HepG2 (cell line): ENCODE measurements around the gene DAGLB. TPM values are rescaled to one million over a fixed set of nuclear protein-coding genes. Genes with fewer than 3 reads are reported as not detected.

Experiments used
- ATF3 ChIP-seq: sonication (generic); formaldehyde crosslinking; IDR thresholded peaks from 2 replicates; pipeline ENCODE4 v1.4.0; 2020; ENCODE audit warnings: missing genetic modification reagents
- DMTF1 ChIP-seq: sonication (generic); formaldehyde crosslinking; IDR thresholded peaks from 2 replicates; pipeline ENCODE4 v1.4.0; 2020; ENCODE audit warnings: mild to moderate bottlenecking, missing genetic modification reagents
- DRAP1 ChIP-seq: IDR thresholded peaks from 2 replicates; pipeline ENCODE4 v1.6.1; 2016; ENCODE audit warnings: missing genetic modification reagents, missing compliant biosample characterization
- GFI1 ChIP-seq: sonication (generic); formaldehyde crosslinking; IDR thresholded peaks from 2 replicates; pipeline ENCODE4 v1.5.0; 2020; ENCODE audit warnings: missing genetic modification reagents, mild to moderate bottlenecking, borderline replicate concordance
- GZF1 ChIP-seq: sonication (generic); formaldehyde crosslinking; IDR thresholded peaks from 2 replicates; pipeline ENCODE4 v1.5.1; 2020; ENCODE audit warnings: mild to moderate bottlenecking, missing genetic modification reagents
- MIER2 ChIP-seq: IDR thresholded peaks from 2 replicates; pipeline ENCODE4 v1.6.1; 2016; ENCODE audit warnings: missing biosample characterization, missing genetic modification reagents
- MIER3 ChIP-seq: IDR thresholded peaks from 2 replicates; pipeline ENCODE4 v1.6.1; 2016; ENCODE audit warnings: missing compliant biosample characterization, borderline replicate concordance
- NFYB ChIP-seq: sonication (generic); formaldehyde crosslinking; IDR thresholded peaks from 2 replicates; pipeline ENCODE4 v1.4.0; 2020; ENCODE audit warnings: missing genetic modification reagents
- NFYC ChIP-seq: IDR thresholded peaks from 2 replicates; pipeline ENCODE4 v1.6.1; 2016; ENCODE audit warnings: missing genetic modification reagents, missing compliant biosample characterization
- NR3C1 ChIP-seq: sonication (generic); formaldehyde crosslinking; IDR thresholded peaks from 2 replicates; pipeline ENCODE4 v1.4.0; 2020; ENCODE audit warnings: missing genetic modification reagents
- NRL ChIP-seq: sonication (generic); formaldehyde crosslinking; IDR thresholded peaks from 2 replicates; pipeline ENCODE4 v1.5.0; 2020; ENCODE audit warnings: missing genetic modification reagents, mild to moderate bottlenecking, moderate library complexity, borderline replicate concordance
- RBFOX2 ChIP-seq: fragments of 200-400 bp; formaldehyde crosslinking; IDR thresholded peaks from 2 replicates; pipeline ENCODE4 v1.6.1; 2017; ENCODE audit warnings: low read depth, mild to moderate bottlenecking, low read length
- SMARCE1 ChIP-seq: fragments of 450-650 bp; IDR thresholded peaks from 2 replicates; pipeline ENCODE4 v1.6.1; 2017; ENCODE audit warnings: borderline replicate concordance
- THAP7 ChIP-seq: sonication (generic); formaldehyde crosslinking; IDR thresholded peaks from 2 replicates; pipeline ENCODE4 v1.8.1; 2023; ENCODE audit warnings: mild to moderate bottlenecking, missing genetic modification reagents
- ZNF253 ChIP-seq: sonication (generic); formaldehyde crosslinking; IDR thresholded peaks from 2 replicates; pipeline ENCODE4 v1.8.0; 2022; ENCODE audit warnings: mild to moderate bottlenecking, missing genetic modification reagents, borderline replicate concordance
- ZNF3 ChIP-seq: IDR thresholded peaks from 2 replicates; pipeline ENCODE4 v1.7.0; 2017; ENCODE audit warnings: inconsistent platforms
- ZNF337 ChIP-seq: sonication (generic); formaldehyde crosslinking; IDR thresholded peaks from 2 replicates; pipeline ENCODE4 v1.5.1; 2020; ENCODE audit warnings: missing genetic modification reagents, low read depth, mild to moderate bottlenecking, borderline replicate concordance
- ZNF574 ChIP-seq: sonication (generic); formaldehyde crosslinking; IDR thresholded peaks from 2 replicates; pipeline ENCODE4 v1.4.0; 2020; ENCODE audit warnings: missing genetic modification reagents
- ZNF609 ChIP-seq: sonication (generic); formaldehyde crosslinking; IDR thresholded peaks from 2 replicates; pipeline ENCODE4 v1.4.0; 2020; ENCODE audit warnings: mild to moderate bottlenecking, missing genetic modification reagents, borderline replicate concordance
- ZNF850 ChIP-seq: sonication (generic); formaldehyde crosslinking; conservative IDR thresholded peaks from 2 replicates; pipeline ENCODE4 v1.9.0; 2021; ENCODE audit warnings: mild to moderate bottlenecking, missing genetic modification reagents
- polyA plus RNA-seq, 8 experiments: library from polyadenylated mRNA; depleted of rRNA in 3 of 8; stranded (reverse) in 7 of 8; unstranded in 1 of 8; fragments of >200 nt; fragmentation: Illumina TruSeq in 4 of 8; extraction: Trizol in 4 of 8; gene quantifications; 2 replicates each; pipeline versions ENCODE4 v1.2.1 to v1.2.3, GENCODE V29; 2011 to 2016; ENCODE audit warnings: low read depth in 4 of 8, missing spikeins in 1 of 8, mixed read lengths in 1 of 8; ENCODE audit not compliant: insufficient read depth in 1 of 8
- total RNA-seq, 5 experiments: library from RNA; depleted of rRNA; stranded (reverse); fragments of >200 nt; fragmentation: Illumina TruSeq; extraction: Trizol; gene quantifications; 2 replicates each; pipeline ENCODE4 v1.2.3, GENCODE V29; 2016; ENCODE audit warnings: low read depth in 1 of 5

The DAGLB gene
- total and polyA plus RNA-seq, 2 of the 13 experiments (the other 11 are each of a cell fraction or from before 2014, with no cell fraction given), result 7.9 to 9.8 TPM

GRCh38 chr7:6376820-6377219, 70.9 kb downstream of the DAGLB start (continued):
- TF ChIP-seq DMTF1 (CRISPR knock-in tag) (no peak), THAP7 (no peak), GFI1 (CRISPR knock-in tag) (peak; percentile 72), ZNF609 (CRISPR knock-in tag) (peak; percentile 56; the same call in 1 of the 2 replicates), ZNF253 (CRISPR knock-in tag) (no peak), GZF1 (CRISPR knock-in tag) (no peak), MIER3 (CRISPR knock-in tag) (peak; percentile 41; the same call in 1 of the 2 replicates), ZNF3 (CRISPR knock-in tag) (no peak), SMARCE1 (no peak), NFYC (no peak), ZNF337 (CRISPR knock-in tag) (no peak), NFYB (CRISPR knock-in tag) (no peak), ZNF574 (no peak), NRL (CRISPR knock-in tag) (no peak), ZNF850 (CRISPR knock-in tag) (no peak), MIER2 (no peak), RBFOX2 (no peak), NR3C1 (CRISPR knock-in tag) (no peak), ATF3 (no peak), DRAP1 (CRISPR knock-in tag) (no peak; the same call in 1 of the 2 replicates)
